IMR-90 (cell line): Measurements from ENCODE around the gene TMEM245. TPM values are rescaled to one million over a fixed set of nuclear protein-coding genes. Genes with fewer than 3 reads are reported as not detected.
A peak's percentile ranks its signal among the peaks of the same experiment; 100 is the strongest.

Source experiments
- ATAC-seq: fragments of 200-7000 bp; cut with Tn5 transposase; 2 replicates; pipeline ENCODE4 v1.9.1; 2020; ENCODE audit warnings: low read depth, mild to moderate bottlenecking, moderate library complexity
- BruUV-seq: library from RNA; stranded (reverse); fragments of 400-500 nt; replicated peaks from 2 replicates; lab custom pipeline; 2021; lab: Mats Ljungman, UMichigan
- CTCF ChIA-PET: fragments of 300-600 bp; formaldehyde crosslinking; extraction: SDS; loops from one replicate; lab custom pipeline; 2021; ENCODE audit warnings: antibody characterized with exemption; lab: Yijun Ruan, JAX
- POLR2A ChIA-PET: fragments of 300-600 bp; sonication (Branson Sonifier 250); formaldehyde crosslinking; loops from one replicate; lab custom pipeline; 2022; ENCODE audit warnings: antibody characterized with exemption; ENCODE audit not compliant: unreplicated experiment; lab: Charles Lee
- DNase-seq: peaks from one replicate; pipeline ENCODE4 v3.0.0; 2013
- H2AFZ ChIP-seq: replicated peaks from 2 replicates; pipeline ENCODE3; 2013; ENCODE audit warnings: low read length, mild to moderate bottlenecking; ENCODE audit not compliant: poor library complexity
- H2AK5ac ChIP-seq: 2 replicates; pipeline ENCODE4 v1.6.1; 2013; ENCODE audit warnings: low read depth, low read length, inconsistent platforms
- H2AK9ac ChIP-seq: replicated peaks from 2 replicates; pipeline ENCODE3; 2013; ENCODE audit warnings: mild to moderate bottlenecking, low read depth, low read length, moderate library complexity; ENCODE audit not compliant: poor library complexity
- H2BK120ac ChIP-seq: 2 replicates; pipeline ENCODE4 v1.6.1; 2013; ENCODE audit warnings: low read depth, low read length, inconsistent platforms
- H2BK15ac ChIP-seq: 3 replicates; pipeline ENCODE4 v1.6.1; 2013; ENCODE audit warnings: low read depth, low read length, inconsistent platforms
- H2BK20ac ChIP-seq: 2 replicates; pipeline ENCODE4 v1.6.1; 2013; ENCODE audit warnings: low read depth, mild to moderate bottlenecking, inconsistent platforms, low read length, moderate library complexity
- H2BK5ac ChIP-seq: 2 replicates; pipeline ENCODE4 v1.6.1; 2013; ENCODE audit warnings: mild to moderate bottlenecking, low read depth, low read length, inconsistent platforms; ENCODE audit not compliant: poor library complexity, severe bottlenecking
- H3K14ac ChIP-seq: replicated peaks from 2 replicates; pipeline ENCODE4 v1.6.1; 2013; ENCODE audit warnings: low read depth, low read length, inconsistent platforms
- H3K18ac ChIP-seq: 2 replicates; pipeline ENCODE4 v1.6.1; 2013; ENCODE audit warnings: low read depth, low read length, control low read depth
- H3K23ac ChIP-seq: 2 replicates; pipeline ENCODE4 v1.6.1; 2013; ENCODE audit warnings: low read depth, low read length, inconsistent platforms
- H3K27ac ChIP-seq: 2 replicates; pipeline ENCODE4 v1.5.1; 2013; ENCODE audit warnings: mild to moderate bottlenecking, control low read depth, low read length; ENCODE audit not compliant: insufficient read depth
- H3K27me3 ChIP-seq: 2 replicates; pipeline ENCODE4 v1.6.1; 2013; ENCODE audit warnings: low read length; ENCODE audit not compliant: control insufficient read depth, insufficient read depth
- H3K36me3 ChIP-seq: 2 replicates; pipeline ENCODE4 v1.6.1; 2013; ENCODE audit warnings: low read length, mixed read lengths; ENCODE audit not compliant: control insufficient read depth, insufficient read depth
- H3K4ac ChIP-seq: 2 replicates; pipeline ENCODE4 v1.6.1; 2013; ENCODE audit warnings: low read depth, low read length, inconsistent platforms
- H3K4me1 ChIP-seq: 2 replicates; pipeline ENCODE4 v1.6.1; 2013; ENCODE audit warnings: low read length, mixed read lengths; ENCODE audit not compliant: control insufficient read depth, insufficient read depth
- H3K4me2 ChIP-seq: 2 replicates; pipeline ENCODE4 v1.6.1; 2013; ENCODE audit warnings: low read depth, mild to moderate bottlenecking, control low read depth, low read length, moderate library complexity
- H3K4me3 ChIP-seq: 2 replicates; pipeline ENCODE4 v1.5.1; 2013; ENCODE audit warnings: low read depth, mild to moderate bottlenecking, control low read depth, low read length, moderate library complexity; ENCODE audit not compliant: insufficient read depth
- H3K56ac ChIP-seq: 2 replicates; pipeline ENCODE4 v1.6.1; 2013; ENCODE audit warnings: low read length, inconsistent platforms; ENCODE audit not compliant: insufficient read depth; ENCODE audit errors: extremely low read depth
- H3K79me1 ChIP-seq, 2 experiments: 2 replicates each; pipeline ENCODE4 v1.6.1; 2013; ENCODE audit warnings: low read length in 2 of 2, inconsistent platforms in 1 of 2, low read depth in 1 of 2
- H3K9ac ChIP-seq: 2 replicates; pipeline ENCODE4 v1.6.1; 2013; ENCODE audit warnings: low read depth, low read length, control low read depth
- H3K9me1 ChIP-seq: 2 replicates; pipeline ENCODE4 v1.6.1; 2013; ENCODE audit warnings: low read length, inconsistent platforms; ENCODE audit not compliant: insufficient read depth
- H3K9me3 ChIP-seq: 2 replicates; pipeline ENCODE4 v1.6.1; 2013; ENCODE audit warnings: low read length; ENCODE audit not compliant: control insufficient read depth, insufficient read depth
- H4K20me1 ChIP-seq: 2 replicates; pipeline ENCODE4 v1.6.1; 2013; ENCODE audit warnings: low read length, inconsistent platforms; ENCODE audit not compliant: insufficient read depth
- H4K5ac ChIP-seq: 2 replicates; pipeline ENCODE4 v1.6.1; 2013; ENCODE audit warnings: mild to moderate bottlenecking, low read depth, low read length, control low read depth
- H4K8ac ChIP-seq, 2 experiments: 2 replicates each; pipeline ENCODE4 v1.6.1; 2013; ENCODE audit warnings: low read depth in 2 of 2, low read length in 2 of 2, control low read depth in 1 of 2, inconsistent platforms in 1 of 2
- H4K91ac ChIP-seq: 2 replicates; pipeline ENCODE4 v1.6.1; 2013; ENCODE audit warnings: low read depth, low read length, inconsistent platforms; ENCODE audit not compliant: insufficient read depth
- FOS ChIP-seq: fragments of 150-350 bp; IDR thresholded peaks from 2 replicates; pipeline ENCODE4 v1.6.1; 2016; ENCODE audit warnings: low read depth, low read length
- MAZ ChIP-seq: IDR thresholded peaks from 2 replicates; pipeline ENCODE4 v1.6.1; 2012; ENCODE audit warnings: low read depth, mild to moderate bottlenecking, low read length, improper control_type of control experiment, moderate library complexity, borderline replicate concordance
- MXI1 ChIP-seq: IDR thresholded peaks from 2 replicates; pipeline ENCODE4 v1.6.1; 2012; ENCODE audit warnings: low read depth, mild to moderate bottlenecking, low read length, moderate library complexity, borderline replicate concordance
- POLR2A ChIP-seq: IDR thresholded peaks from 2 replicates; pipeline ENCODE4 v1.6.1; 2012; ENCODE audit warnings: mild to moderate bottlenecking, low read depth, low read length
- RAD21 ChIP-seq: IDR thresholded peaks from 2 replicates; pipeline ENCODE4 v1.6.1; 2012; ENCODE audit warnings: low read length, improper control_type of control experiment
- WGBS, 2 experiments: methylation state at CpG; one replicate each; pipeline versions ENCODE4 v1.1.5 to v1.1.7; 2013; ENCODE audit warnings: missing lambda C conversion rate in 2 of 2; ENCODE audit not compliant: insufficient read length in 1 of 2; ENCODE audit errors: extremely low coverage in 2 of 2; 5-methylcytosine and 5-hydroxymethylcytosine counted together
- dilution Hi-C: fragments of 300-500 bp; cut with HindIII; formaldehyde crosslinking; loops from one replicate; pipeline ENCODE4 v1.14.3; 2018; ENCODE audit warnings: low sequenced_read_pairs; ENCODE audit not compliant: unreplicated experiment
- in situ Hi-C: fragments of 300-500 bp; cut with MboI; formaldehyde crosslinking; loops from 3 replicates; pipeline ENCODE4 v1.14.3; 2019; ENCODE audit warnings: low sequenced_read_pairs, inconsistent platforms, mixed read lengths
- intact Hi-C: fragments of 100-400 bp; cut with micrococcal nuclease; formaldehyde crosslinking; loops from 2 replicates; pipeline ENCODE4 v1.10.0; 2022
- polyA plus RNA-seq, 3 experiments: library from polyadenylated mRNA; depleted of rRNA; stranded (reverse); fragments of >200 nt; gene quantifications; 2 replicates each; pipeline ENCODE4 v1.2.3, GENCODE V29; 2012; ENCODE audit warnings: low replicate concordance in 1 of 3
- total RNA-seq: library from RNA; depleted of rRNA; stranded (reverse); fragments of >200 nt; gene quantifications from 2 replicates; pipeline ENCODE4 v1.2.3, GENCODE V29; 2012

The TMEM245 gene
- total and polyA plus RNA-seq, 2 of the 4 experiments (the other 2 are of a cell fraction) = 24.8 to 57.9 TPM

GRCh38 chr9:109012876-109013678 is 106.7 kb downstream of the TMEM245 start, which contains the start of gene CTNNAL1:
TSS of gene CTNNAL1 (minus strand) at chr9:109013499. CDS start at chr9:109013442, 57 bp downstream.
- DNase-seq = peak; percentile 81
- Histone ChIP-seq H3K27ac (peak within 1 kb of the TSS; percentile 84), H3K27me3 (no peaks in the 10 kb centered on the region), H2AK9ac (peak within 1 kb of the TSS; percentile 91), H3K36me3 (no peaks in the 10 kb centered on the region), H2BK5ac (peak within 1 kb of the TSS; percentile 92), H4K5ac (peak within 1 kb of the TSS; percentile 38; the same call in 1 of the 2 replicates), H2BK20ac (peak within 1 kb of the TSS; percentile 87; the same call in 1 of the 2 replicates), H3K9me1 (peaks cover 5% of the 10 kb centered on the region), H3K14ac (peak within 1 kb of the TSS; percentile 93), H3K56ac (peak within 1 kb of the TSS; percentile 71), H3K18ac (peak within 1 kb of the TSS; percentile 83), H4K91ac (peak within 1 kb of the TSS; percentile 73), H2BK15ac (peak within 1 kb of the TSS; percentile 23; the same call in 1 of the 3 replicates), H3K79me1 (peaks cover 12 to 41% of the 10 kb centered on the region in 2 experiments), H4K20me1 (peaks cover 18% of the 10 kb centered on the region), H3K9ac (peak within 1 kb of the TSS; percentile 68), H3K4me1 (peaks cover 15% of the 10 kb centered on the region), H3K4me2 (peak within 1 kb of the TSS; percentile 98), H2AK5ac (peak within 1 kb of the TSS; percentile 84), H4K8ac (peak within 1 kb of the TSS in 1 of 2 experiments; percentile 78; a peak in 3 of 4 replicates), H3K9me3 (no peaks in the 10 kb centered on the region), H3K4ac (peak within 1 kb of the TSS; percentile 97), H3K23ac (peak within 1 kb of the TSS; percentile 98), H3K4me3 (peak within 1 kb of the TSS; percentile 71), H2AFZ (peak within 1 kb of the TSS; percentile 87), H2BK120ac (peak within 1 kb of the TSS; percentile 93)
- BruUV-seq = no TSS peak
- ChIA-PET POLR2A (no interaction called here), CTCF (interaction anchor here (1.2 kb wide), 1 partner anchor 10 kb away, joined by 4 read pairs; no protein-coding TSS in a partner anchor)
- TF ChIP-seq POLR2A (peak; percentile 92), RAD21 (no peak), MAZ (no peak), MXI1 (no peak), FOS (no peak)
- WGBS, 2 experiments = 1% methylated on average over 27 of the region's 99 CpGs; no CpG with 5 or more reads in 1 of the 2 experiments
- in situ Hi-C loops (no loop called here), intact Hi-C loops (loop anchor here (5.0 kb wide), 1 partner anchor 309 kb away; the partner anchor contains the start of gene EPB41L4B), dilution Hi-C loops (no loop called here)
- ATAC-seq = peak; percentile 89
